NCI-H187 treated with DMSO at 0.1 percent for 48 hours (cell line): Measurements from ENCODE around the gene CDK3.
"Not testable (repeated sequence)": the region's sequence is repeated elsewhere in the genome, so short reads cannot be mapped to it uniquely, and the experiment has no call there.

Source experiments
- DNase-seq: peaks from one replicate; lab custom pipeline; 2025; lab: John Stamatoyannopoulos, UW

CDK3 gene

DNA sequence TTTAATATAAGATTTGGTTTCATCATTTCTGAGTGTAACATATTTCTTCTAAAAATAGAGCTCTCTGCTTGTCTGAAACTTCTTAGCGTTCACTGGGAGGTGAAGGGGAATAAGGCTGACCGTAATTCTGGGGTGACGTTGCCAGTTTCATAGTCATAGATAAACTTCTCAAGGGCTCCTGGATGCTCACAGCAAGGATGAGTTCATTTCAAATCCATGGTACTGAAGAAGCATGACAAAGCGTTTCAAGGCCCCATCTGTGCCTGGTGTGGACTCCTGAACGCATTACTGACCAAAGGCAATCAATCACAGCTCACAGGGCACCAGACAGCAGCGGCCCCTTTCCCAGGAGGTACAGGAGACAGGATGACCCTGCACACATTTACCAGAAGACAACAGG is 38.5 kb downstream of the CDK3 start:
- no peak for DNase-seq

DNA sequence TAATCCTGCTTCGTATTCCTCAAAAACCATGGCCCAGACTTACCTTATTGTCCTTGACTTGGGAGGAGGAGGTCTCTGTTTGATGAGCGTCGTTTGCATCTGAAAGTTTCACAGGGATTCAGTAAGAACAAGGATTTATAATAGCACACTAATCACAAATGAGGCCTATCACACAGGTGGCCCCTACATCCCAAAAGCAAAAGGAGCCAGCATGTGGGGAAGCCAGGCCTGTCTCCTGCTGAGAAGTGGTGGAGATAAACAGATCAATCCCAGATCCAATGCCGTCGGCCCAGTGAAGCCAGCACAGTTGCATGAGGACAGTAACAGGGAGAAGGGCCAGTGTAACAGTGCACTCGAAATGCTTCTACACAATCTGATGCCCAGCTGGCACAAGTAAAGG is 39.7 kb downstream of the CDK3 start:
- no peak for DNase-seq

DNA sequence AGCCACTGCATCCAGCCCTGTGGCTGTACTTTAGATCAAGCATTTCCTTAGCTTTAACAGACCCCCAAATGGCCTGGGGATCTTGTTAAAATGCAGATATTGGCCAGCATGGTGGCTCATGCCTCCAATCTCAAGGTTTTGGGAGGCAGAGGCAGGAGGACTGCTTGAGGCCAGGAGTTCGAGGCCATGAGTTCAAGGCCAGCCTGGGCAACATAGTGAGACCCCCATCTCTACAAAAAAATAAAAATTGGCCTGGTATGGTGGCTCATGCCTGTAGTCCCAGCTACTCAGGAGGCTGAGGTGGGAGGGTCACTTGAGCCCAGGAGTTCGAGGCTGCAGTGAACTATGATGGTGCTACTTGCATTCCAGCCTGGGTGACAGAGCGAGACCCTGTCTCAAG is 42.2 kb downstream of the CDK3 start:
- DNase-seq: not testable (repeated sequence)

DNA sequence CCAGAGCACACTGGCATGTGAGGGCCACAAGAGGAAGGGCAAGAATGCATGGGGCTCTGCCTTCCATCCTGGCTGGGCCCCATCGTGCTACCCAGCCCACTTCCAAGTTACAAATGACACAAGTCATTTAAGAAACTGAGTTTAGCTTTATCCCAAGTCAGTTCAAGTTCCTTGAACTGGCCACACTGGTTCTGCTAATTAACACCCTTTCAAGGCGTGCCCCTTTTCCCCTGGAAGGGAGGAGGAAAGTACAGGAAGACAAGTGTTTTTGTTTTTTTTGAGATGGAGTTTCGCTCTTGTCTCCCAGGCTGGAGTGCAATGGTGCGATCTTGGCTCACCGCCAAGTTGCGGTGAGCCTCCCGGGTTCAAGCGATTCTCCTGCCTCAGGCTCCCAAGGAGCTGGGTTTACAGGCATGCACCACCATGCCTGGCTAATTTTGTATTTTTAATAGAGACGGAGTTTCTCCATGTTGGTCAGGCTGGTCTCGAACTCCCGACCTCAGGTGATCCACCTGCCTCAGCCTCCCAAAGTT is 43.9 kb downstream of the CDK3 start:
- DNase-seq: not testable (repeated sequence)

DNA sequence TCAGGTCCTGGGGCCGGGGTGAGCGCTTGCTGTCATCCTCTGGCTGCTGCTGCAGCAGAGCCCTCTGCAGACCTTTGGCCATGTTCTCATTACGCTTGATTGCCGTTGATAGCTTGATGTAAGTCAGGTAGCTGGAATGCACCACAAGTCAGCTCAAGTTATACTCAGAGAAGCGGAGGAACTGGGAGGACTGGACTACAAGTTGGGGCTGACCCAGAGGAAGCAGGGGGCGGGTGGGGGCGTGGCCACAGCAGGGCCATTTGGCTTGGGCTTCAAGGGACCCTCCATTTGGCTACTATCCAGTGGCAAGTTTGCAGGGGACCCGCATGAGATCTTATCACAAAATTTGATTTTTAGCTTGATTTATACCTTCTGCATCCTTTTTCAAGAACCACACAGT is 45.4 kb downstream of the CDK3 start:
- no peak for DNase-seq

DNA sequence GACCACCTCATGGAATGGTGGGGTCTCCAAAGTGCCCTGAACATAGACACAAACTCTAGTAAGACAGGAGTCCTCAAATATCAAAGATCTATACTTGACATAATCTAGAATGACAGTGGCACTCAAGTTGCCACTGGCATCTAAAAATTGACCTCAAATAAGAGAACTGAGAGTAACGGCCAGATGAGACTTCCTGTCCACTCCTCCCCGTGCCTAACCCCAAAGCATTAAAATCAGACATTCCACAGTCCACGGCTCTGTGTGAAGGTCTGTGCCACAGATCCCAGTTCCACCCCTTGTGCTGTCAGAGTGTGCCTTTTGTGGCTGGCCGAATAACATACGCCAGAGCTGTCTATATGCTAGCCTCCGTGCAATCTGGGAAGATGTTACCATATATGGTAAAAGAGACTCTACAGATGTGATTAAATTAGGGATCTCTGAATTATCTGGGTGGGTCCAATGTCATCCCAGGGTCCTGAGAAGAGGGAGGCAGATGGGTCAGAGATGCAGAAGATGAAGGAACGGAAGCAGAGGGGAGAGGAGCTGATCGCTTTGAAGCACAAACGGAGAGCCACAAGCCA is 47.5 kb downstream of the CDK3 start:
- no peak for DNase-seq

DNA sequence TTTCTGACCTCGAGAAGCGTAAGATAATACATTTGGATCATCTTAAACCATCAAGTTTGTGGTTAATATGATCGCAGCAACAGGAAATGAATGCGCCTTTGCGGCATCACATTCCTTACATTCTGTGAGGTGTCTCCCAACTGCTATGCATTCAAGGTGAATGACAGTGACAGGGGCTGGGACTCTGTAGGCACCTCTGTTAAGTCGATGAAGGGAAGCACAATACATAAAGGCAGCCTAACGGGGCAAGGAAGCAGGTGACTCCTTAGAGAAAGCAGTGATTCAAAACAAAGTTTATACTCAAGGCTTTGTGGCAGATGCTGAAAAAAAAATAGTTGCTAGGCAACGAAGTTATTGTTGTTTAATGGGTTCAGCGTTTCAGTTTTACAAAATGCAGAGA is 48.1 kb downstream of the CDK3 start:
- no peak for DNase-seq

DNA sequence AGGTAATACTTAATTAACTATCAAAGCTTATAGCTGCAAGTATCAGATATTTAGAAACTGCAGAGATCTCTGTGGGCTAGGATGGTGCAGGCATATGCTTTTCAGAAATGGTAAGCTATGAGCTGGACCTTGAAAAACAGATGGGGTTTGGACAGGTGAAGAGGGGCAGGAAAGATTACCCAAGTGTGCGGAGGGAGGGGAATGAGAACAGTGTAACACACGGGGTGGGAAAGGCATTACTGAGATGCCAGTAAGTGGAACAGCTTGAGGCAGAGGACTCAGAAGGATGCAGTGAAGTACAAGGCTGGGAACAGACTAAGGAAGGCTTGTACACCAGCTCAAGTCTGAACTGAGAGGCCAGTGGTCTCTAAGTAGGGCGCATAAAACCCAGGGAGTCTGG is 48.6 kb downstream of the CDK3 start:
- DNase-seq: no peak

DNA sequence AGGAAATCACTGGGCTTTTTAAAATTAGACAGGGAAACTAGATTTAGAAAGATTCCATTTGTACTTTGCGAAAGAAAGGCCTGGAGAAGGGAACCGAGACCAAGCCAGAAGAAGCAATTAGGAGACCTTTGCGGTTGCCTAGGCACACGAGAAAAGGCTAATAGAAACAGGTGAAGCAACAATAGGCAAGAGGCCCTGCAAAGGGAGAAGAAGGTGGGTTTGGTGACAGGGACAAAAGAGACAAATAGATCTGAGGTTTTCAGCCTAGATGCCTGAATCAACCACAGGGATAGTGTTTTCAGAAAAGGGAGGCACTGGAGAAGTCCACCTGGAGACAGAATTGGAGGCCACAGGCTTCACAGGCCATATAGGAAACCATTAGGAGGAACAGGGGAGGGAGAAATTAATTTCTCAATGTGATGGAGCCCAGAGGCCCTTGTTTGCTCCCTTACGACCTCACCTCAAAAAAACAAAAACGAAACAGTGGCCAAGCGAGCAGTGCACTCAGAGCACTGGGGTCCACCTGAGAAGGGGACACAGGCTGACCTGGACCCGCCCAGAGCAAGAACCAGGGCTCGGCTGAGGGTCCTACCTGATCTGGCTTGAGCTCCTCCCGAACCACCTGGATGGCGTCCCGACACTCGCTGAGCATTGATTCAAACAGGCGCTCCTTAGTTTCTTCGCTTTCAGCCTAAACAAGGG is 49.3 kb downstream of the CDK3 start:
- DNase-seq: no peak

DNA sequence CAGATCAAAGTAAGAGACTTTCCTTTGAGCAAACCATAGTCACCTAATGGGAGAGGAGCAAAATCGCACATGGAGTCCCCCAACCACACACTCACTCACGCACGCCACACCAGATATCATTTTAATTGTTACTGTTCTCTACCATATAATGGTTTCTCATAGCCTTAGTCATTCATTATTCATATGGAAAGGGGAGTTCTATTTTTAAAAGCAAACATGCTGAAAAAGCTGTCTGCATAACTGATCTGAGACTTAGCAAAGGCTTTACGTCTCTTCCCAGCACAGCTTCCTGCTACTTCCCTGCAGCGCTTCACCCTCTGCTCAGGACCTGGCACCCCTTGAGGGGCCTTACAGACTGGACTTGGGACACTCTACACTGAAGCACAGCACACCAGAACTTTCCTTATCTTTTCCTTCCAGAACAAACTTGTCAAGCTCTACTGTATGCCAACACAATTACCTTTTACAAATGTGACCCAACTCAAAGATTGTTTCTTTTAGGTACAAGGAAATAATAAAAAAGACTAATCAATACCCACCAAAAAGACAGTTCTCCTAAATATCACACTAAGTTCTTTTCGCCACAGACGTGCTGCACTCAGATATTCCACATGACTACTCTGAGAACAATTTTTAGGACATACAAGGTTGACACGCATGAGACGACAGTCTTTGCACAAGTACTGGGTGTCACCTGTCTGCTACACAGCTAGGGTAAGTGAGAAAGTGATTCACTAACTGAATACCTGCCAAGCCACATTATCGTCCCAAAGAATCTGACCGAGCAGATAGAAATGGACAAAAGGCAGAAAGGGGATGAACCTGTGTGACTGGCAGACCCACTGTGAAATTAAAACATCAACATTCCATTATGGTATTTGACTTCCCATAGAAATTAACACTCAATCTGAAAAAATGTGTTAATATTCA is 50.1 kb downstream of the CDK3 start:
- DNase-seq: no peak

DNA sequence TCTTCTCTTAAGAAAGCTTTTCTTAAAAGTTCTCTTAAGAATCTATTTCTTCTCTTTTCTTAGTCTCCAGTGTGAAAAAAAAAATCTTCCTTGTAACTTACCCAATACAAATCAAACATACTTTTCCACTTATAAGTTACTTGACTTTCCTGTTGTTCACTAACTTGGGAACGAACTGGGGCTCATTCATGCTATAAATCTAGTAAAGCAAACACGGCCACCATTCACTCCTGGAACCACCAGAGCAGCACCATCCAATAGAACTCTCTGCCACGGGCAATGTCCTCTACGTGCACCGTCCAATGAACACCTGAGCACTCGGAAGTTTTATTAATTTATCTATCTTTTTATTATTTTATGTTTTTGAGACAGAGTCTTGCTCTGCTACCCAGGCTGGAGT is 50.9 kb downstream of the CDK3 start:
- DNase-seq: no peak

DNA sequence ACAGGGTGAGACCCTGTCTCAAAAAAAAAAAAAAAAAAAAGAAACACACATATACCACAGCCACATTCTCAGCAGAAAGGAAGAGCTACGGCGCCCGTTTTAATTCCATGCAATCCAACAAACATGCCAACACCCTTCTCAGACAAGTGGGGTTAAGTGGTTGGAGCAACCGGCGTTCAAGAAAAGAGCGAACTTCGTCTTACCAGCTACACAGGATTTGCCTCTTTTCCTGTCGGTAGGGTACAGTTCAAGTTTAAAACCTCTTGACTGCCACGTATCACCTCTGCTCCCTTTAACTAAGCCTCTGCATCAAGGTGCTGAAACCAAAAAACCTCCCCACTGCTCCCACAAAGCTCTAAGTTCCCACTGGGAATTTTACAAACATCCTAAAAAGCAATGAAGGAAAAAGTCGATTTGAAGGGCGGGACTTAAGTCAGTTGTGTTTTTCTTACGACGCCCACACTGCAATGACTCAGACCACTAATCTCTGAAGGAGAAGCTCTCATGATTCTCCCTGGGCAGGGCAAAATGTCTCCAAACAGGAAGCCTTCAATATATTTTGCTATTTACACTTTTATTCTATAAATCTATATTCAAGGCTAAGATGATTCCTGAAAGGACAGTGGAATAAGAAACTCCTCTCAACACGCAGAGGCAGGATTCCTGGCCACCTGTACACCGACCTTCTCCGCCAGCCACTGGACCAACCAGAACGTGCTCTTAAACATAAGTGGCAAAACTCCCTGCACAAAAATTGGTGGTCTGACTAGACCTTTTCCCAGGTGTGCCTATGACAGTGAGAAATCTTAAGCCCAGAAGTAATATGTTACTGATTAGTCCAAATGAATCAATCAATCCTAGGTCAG is 52.8 kb downstream of the CDK3 start:
- DNase-seq: no peak

DNA sequence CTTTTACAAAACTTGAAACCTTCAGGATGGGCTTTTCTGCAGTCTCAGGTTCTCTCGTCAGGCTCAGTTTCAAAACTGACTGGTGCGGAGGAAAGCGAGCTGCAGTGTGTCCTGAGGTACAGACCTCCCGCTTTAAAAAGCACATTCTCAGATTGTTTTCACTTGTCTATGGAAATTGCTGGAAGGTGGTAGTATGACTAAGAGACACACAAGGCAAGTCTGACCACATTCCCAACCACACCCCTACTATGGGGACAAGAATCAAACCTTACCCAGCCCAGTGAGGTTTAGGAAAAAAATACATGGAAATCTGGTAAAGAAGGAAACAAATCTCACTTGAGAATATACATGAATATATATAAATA is 53.4 kb downstream of the CDK3 start:
- DNase-seq: no peak
